Neuronal stem cell (in vitro differentiated cells): Measurements from ENCODE around the gene RHEB.
A peak's percentile ranks its signal among the peaks of the same experiment; 100 is the strongest.

Experiments used
- DNase-seq: peaks from one replicate; pipeline ENCODE4 v3.0.0-alpha.2; 2013; ENCODE audit warnings: low spot score
- H2AFZ ChIP-seq: one replicate; pipeline ENCODE4 v1.6.1; 2013; ENCODE audit warnings: mild to moderate bottlenecking, low read length, inconsistent platforms
- H2AK5ac ChIP-seq: 2 replicates; pipeline ENCODE4 v1.6.1; 2013; ENCODE audit warnings: low read depth, mild to moderate bottlenecking, inconsistent platforms, low read length, moderate library complexity, mixed read lengths
- H2BK120ac ChIP-seq: 2 replicates; pipeline ENCODE4 v1.6.1; 2013; ENCODE audit warnings: low read depth, mild to moderate bottlenecking, inconsistent platforms, low read length, moderate library complexity, mixed read lengths
- H2BK12ac ChIP-seq: one replicate; pipeline ENCODE4 v1.6.1; 2013; ENCODE audit warnings: low read length, inconsistent platforms
- H2BK15ac ChIP-seq: 2 replicates; pipeline ENCODE4 v1.6.1; 2013; ENCODE audit warnings: mild to moderate bottlenecking, low read length, inconsistent platforms, mixed read lengths
- H2BK5ac ChIP-seq: one replicate; pipeline ENCODE4 v1.6.1; 2013; ENCODE audit warnings: inconsistent platforms, mild to moderate bottlenecking, low read length, moderate library complexity
- H3K14ac ChIP-seq: one replicate; pipeline ENCODE4 v1.6.1; 2013; ENCODE audit warnings: low read length, inconsistent platforms
- H3K18ac ChIP-seq: 2 replicates; pipeline ENCODE4 v1.6.1; 2013; ENCODE audit warnings: low read length, inconsistent platforms
- H3K23ac ChIP-seq: 2 replicates; pipeline ENCODE4 v1.6.1; 2013; ENCODE audit warnings: low read depth, mild to moderate bottlenecking, mixed read lengths, low read length, inconsistent platforms; ENCODE audit not compliant: poor library complexity
- H3K27ac ChIP-seq: replicated peaks from 3 replicates; pipeline ENCODE4 v1.5.1; 2013; ENCODE audit warnings: low read length, inconsistent platforms
- H3K27me3 ChIP-seq, 3 experiments: 2 replicates each; pipeline ENCODE4 v1.6.1; 2013; ENCODE audit warnings: low read length in 3 of 3, mild to moderate bottlenecking in 2 of 3, inconsistent platforms in 1 of 3, low read depth in 1 of 3, mixed read lengths in 1 of 3, moderate library complexity in 1 of 3; ENCODE audit not compliant: control insufficient read depth in 3 of 3, insufficient read depth in 3 of 3
- H3K36me3 ChIP-seq, 2 donors: replicated peaks in 1 of 2; 2 replicates each; pipeline ENCODE4 v1.6.1; 2013; ENCODE audit warnings: low read length in 2 of 2; ENCODE audit not compliant: control insufficient read depth in 2 of 2, insufficient read depth in 2 of 2
- H3K4ac ChIP-seq: 2 replicates; pipeline ENCODE4 v1.6.1; 2013; ENCODE audit warnings: inconsistent platforms, mild to moderate bottlenecking, low read length, moderate library complexity
- H3K4me1 ChIP-seq, 2 donors: 1 replicate in 1 of 2; 2 replicates in 1 of 2; pipeline ENCODE4 v1.6.1; 2013; ENCODE audit warnings: low read length in 2 of 2, low read depth in 1 of 2; ENCODE audit not compliant: control insufficient read depth in 2 of 2, insufficient read depth in 1 of 2
- H3K4me2 ChIP-seq: one replicate; pipeline ENCODE4 v1.6.1; 2013; ENCODE audit warnings: mild to moderate bottlenecking, low read length, inconsistent platforms; ENCODE audit not compliant: insufficient read depth, poor library complexity, severe bottlenecking
- H3K4me3 ChIP-seq, 2 donors: 2 replicates each; pipeline ENCODE4 v1.5.1; 2013; ENCODE audit warnings: low read length in 2 of 2, mild to moderate bottlenecking in 2 of 2, inconsistent platforms in 1 of 2, moderate library complexity in 1 of 2
- H3K79me1 ChIP-seq: one replicate; pipeline ENCODE4 v1.6.1; 2013; ENCODE audit warnings: low read depth, mild to moderate bottlenecking, inconsistent platforms, low read length, moderate library complexity
- H3K9ac ChIP-seq: one replicate; pipeline ENCODE4 v1.6.1; 2013; ENCODE audit warnings: mild to moderate bottlenecking, low read depth, low read length, inconsistent platforms; ENCODE audit not compliant: poor library complexity
- H3K9me3 ChIP-seq, 2 donors: replicated peaks in 1 of 2; 2 replicates each; pipeline versions ENCODE3 to v1.6.1; 2013; ENCODE audit warnings: low read length in 2 of 2, mild to moderate bottlenecking in 2 of 2, inconsistent platforms in 1 of 2, low read depth in 1 of 2, mixed read lengths in 1 of 2, moderate library complexity in 1 of 2; ENCODE audit not compliant: control insufficient read depth in 2 of 2, insufficient read depth in 1 of 2
- H4K8ac ChIP-seq: one replicate; pipeline ENCODE4 v1.6.1; 2013; ENCODE audit warnings: low read depth, mild to moderate bottlenecking, inconsistent platforms, low read length, moderate library complexity
- H4K91ac ChIP-seq: one replicate; pipeline ENCODE4 v1.6.1; 2013; ENCODE audit warnings: low read length, low read depth, mild to moderate bottlenecking, inconsistent platforms; ENCODE audit not compliant: poor library complexity
- WGBS, 2 donors: extraction: QIAGEN DNeasy Blood & Tissue Kit; methylation state at CpG; one replicate each; pipeline ENCODE4 v1.1.7; 2013; ENCODE audit warnings: missing lambda C conversion rate in 2 of 2, mixed read lengths in 1 of 2; ENCODE audit not compliant: insufficient read length in 2 of 2, insufficient replicate concordance in 1 of 2; ENCODE audit errors: extremely low coverage in 2 of 2; 5-methylcytosine and 5-hydroxymethylcytosine counted together

The RHEB gene

GRCh38 chr7:151454932-151455530, 64.7 kb downstream of the RHEB start:
- Histone ChIP-seq H4K91ac (no peak overlapping the region), H3K27ac (no peak overlapping the region), H3K4ac (no peak overlapping the region), H2AK5ac (no peak overlapping the region), H3K79me1 (no peaks in the 10 kb centered on the region), H3K27me3 (peaks cover 0 to 14% (median 0%) of the 10 kb centered on the region in 3 experiments), H3K9me3 (peaks cover 0 to 8% of the 10 kb centered on the region in 2 donors), H2BK120ac (no peak overlapping the region), H2AFZ (no peak overlapping the region), H3K18ac (peak overlapping the region; percentile 0), H3K4me2 (no peak overlapping the region), H4K8ac (no peak overlapping the region), H3K36me3 (no peaks in the 10 kb centered on the region), H3K9ac (no peak overlapping the region), H2BK12ac (peak overlapping the region; percentile 7), H3K23ac (no peak overlapping the region), H3K4me3 (no peak overlapping the region), H3K4me1 (peaks cover 10 to 21% of the 10 kb centered on the region in 2 donors), H3K14ac (no peak overlapping the region), H2BK15ac (peak overlapping the region; percentile 78), H2BK5ac (no peak overlapping the region)
- DNase-seq, result no peak
- WGBS, 2 donors, result no CpG with 5 or more reads among the region's 15 CpGs

DNA sequence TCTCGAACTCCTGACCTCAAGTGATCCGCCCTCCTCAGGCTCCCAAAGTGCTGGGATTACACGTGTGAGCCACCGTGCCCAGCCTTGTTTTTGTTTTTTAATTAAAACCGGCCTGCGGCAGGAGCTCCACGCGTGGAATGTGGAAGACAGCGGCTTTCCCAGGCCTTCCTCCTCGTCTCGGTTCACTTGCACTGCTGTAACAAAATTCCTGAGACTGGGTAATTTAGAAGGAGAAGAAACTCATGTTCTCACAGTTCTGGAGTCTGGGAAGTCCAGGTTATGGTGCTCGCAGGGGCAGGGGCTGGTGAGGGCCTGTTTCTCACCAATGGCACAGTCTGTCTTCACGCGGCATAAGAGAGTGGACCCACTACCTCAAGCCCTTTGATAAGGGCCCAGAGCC, 65.4 kb downstream of the RHEB start:
- no peak overlapping the region for H2AFZ ChIP-seq
- H3K4me1 ChIP-seq, result peaks cover 6 to 14% of the 10 kb centered on the region in 2 donors
- H3K36me3 ChIP-seq, result no peaks in the 10 kb centered on the region
- no peak overlapping the region for H3K4ac ChIP-seq
- no peak overlapping the region for H2BK12ac ChIP-seq
- no peak overlapping the region for H2BK15ac ChIP-seq
- H3K9me3 ChIP-seq, result peaks cover 0 to 8% of the 10 kb centered on the region in 2 donors
- no peak overlapping the region for H3K14ac ChIP-seq
- H3K27ac ChIP-seq, result no peak overlapping the region
- H3K4me3 ChIP-seq, result no peak overlapping the region
- DNase-seq, result no peak
- no peak overlapping the region for H3K4me2 ChIP-seq
- H2BK120ac ChIP-seq, result no peak overlapping the region
- H3K18ac ChIP-seq, result no peak overlapping the region
- no peak overlapping the region for H2BK5ac ChIP-seq
- no peaks in the 10 kb centered on the region for H3K79me1 ChIP-seq
- no peak overlapping the region for H3K23ac ChIP-seq
- H3K27me3 ChIP-seq, result peaks cover 0 to 17% (median 0%) of the 10 kb centered on the region in 3 experiments
- no peak overlapping the region for H3K9ac ChIP-seq
- no peak overlapping the region for H4K91ac ChIP-seq
- no peak overlapping the region for H4K8ac ChIP-seq
- H2AK5ac ChIP-seq, result no peak overlapping the region
- WGBS, 2 donors, result no CpG with 5 or more reads among the region's 14 CpGs

GRCh38 chr7:151453326-151453791, 66.3 kb downstream of the RHEB start:
- Histone ChIP-seq H3K79me1 (no peaks in the 10 kb centered on the region), H3K27me3 (peaks cover 0 to 17% (median 2%) of the 10 kb centered on the region in 3 experiments), H4K91ac (no peak overlapping the region), H2BK120ac (no peak overlapping the region), H3K9ac (peak overlapping the region; percentile 38), H3K14ac (no peak overlapping the region), H3K4ac (no peak overlapping the region), H2BK12ac (peak overlapping the region; percentile 67), H3K23ac (peak overlapping the region; percentile 75), H3K27ac (no peak overlapping the region), H4K8ac (no peak overlapping the region), H3K4me3 (no peak overlapping the region), H2AFZ (peak overlapping the region; percentile 13), H2AK5ac (peak overlapping the region; percentile 48), H3K18ac (peak overlapping the region; percentile 81), H3K4me1 (peaks cover 2 to 14% of the 10 kb centered on the region in 2 donors), H3K36me3 (no peaks in the 10 kb centered on the region), H3K4me2 (no peak overlapping the region), H2BK5ac (no peak overlapping the region), H3K9me3 (peaks cover 0 to 8% of the 10 kb centered on the region in 2 donors), H2BK15ac (peak overlapping the region; percentile 88)
- DNase-seq, result no peak
- no CpG with 5 or more reads among the region's 13 CpGs for WGBS, 2 donors

DNA sequence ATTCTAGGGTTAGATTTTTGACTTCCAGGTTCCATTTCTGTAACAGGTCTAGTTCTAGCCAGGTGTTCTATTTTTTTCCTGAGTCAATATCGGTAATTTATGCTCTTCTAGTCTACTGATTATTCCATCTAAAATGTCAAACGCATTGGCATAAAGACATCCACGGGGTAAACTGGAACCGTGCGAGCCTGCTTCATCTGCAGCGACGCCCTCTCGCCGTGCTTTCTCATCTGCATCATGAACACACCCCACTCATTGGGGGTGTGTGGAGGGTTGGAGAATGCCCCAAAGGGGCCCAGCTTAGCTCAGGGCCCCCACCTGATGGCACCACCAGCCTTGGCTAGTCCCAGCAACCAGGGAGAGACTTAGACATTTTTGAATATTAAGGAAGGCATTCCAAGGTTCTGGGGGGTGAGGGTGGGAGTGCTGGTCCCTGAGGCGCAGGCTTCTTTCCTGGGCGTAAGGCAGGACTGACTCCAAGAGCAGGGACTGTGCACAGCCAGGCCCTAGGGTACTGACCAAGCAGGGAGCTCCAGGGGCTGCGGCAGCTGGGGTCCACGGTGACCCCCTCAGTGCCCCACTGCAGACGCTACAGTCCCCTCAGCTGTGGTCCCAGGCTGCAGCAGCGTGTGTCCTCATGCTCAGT, 66.9 kb downstream of the RHEB start:
- Histone ChIP-seq H3K9ac (no peak overlapping the region), H3K27ac (no peak overlapping the region), H3K23ac (peak overlapping the region; percentile 75), H3K27me3 (peaks cover 0 to 17% (median 6%) of the 10 kb centered on the region in 3 experiments), H3K4me3 (no peak overlapping the region), H4K8ac (no peak overlapping the region), H3K36me3 (no peaks in the 10 kb centered on the region), H3K4me1 (peaks cover 2 to 14% of the 10 kb centered on the region in 2 donors), H3K79me1 (no peaks in the 10 kb centered on the region), H2AFZ (peak overlapping the region; percentile 13), H2BK120ac (peak overlapping the region; percentile 13), H2BK15ac (no peak overlapping the region), H2BK5ac (no peak overlapping the region), H2BK12ac (peak overlapping the region; percentile 67), H3K14ac (no peak overlapping the region), H3K18ac (peak overlapping the region; percentile 81), H4K91ac (no peak overlapping the region), H3K4ac (no peak overlapping the region), H2AK5ac (no peak overlapping the region), H3K4me2 (no peak overlapping the region), H3K9me3 (peaks cover 0 to 8% of the 10 kb centered on the region in 2 donors)
- no CpG with 5 or more reads among the region's 15 CpGs for WGBS, 2 donors
- DNase-seq, result no peak
